ENCODE measurements around the gene TNFRSF12A. TPM values are rescaled to one million over a fixed set of nuclear protein-coding genes. Genes with fewer than 3 reads are reported as not detected.
"Not testable (repeated sequence)": the region's sequence is repeated elsewhere in the genome, so short reads cannot be mapped to it uniquely, and the experiment has no call there.

The TNFRSF12A gene
- total RNA-seq, 1 donor from 2014 or later = 202 TPM

DNA sequence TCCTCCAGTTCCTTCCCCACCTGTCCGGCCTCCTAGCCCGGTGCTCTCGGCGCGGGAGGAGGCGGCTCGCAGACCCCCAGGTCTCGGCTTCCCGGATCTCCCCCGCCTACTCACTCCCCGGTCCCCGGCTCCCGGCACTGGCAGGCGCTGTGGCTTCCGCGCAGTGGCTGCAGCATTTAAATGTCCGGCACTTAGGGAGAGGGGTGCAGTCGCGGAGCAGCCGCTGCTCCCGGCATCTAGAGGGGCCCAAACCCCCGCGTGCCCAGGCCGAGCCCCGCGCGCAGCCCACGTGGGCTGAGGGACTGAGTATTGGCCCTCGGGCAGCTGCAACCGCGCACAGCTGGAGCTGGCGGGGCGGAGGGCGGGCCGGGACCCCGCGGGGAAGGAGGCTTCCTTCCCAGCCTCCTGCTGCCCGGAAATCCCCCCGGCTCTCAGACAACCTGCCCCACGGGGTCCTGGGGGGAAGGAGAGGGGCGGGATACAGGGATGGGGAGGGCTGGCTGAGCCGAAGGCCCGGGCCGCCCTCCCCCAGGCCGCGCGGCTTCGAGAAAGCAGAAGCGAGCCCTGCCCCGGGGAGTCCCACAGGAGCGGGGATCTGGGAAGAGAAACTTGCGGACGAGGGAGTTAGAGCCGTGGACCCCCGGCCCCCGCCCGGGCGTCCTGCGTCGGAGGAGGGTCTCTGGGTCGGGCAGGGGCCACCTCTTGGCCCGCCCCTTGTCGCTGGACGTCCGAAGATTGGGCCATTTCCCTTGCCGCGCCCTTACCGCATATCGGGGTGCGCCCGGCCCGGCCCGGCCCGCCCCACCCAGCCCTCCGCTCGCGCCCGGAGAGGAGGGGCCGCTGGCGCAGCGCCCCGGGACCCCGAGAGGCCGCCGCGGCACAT lies 25.8 kb downstream of the TNFRSF12A start, which contains the start of gene MMP25:
TSS of gene MMP25 (plus strand) at position 804 of the 883 bp plus-strand sequence. CDS start 357 bp downstream, outside the sequence.
- DNase-seq (ENCODE audit: extremely low read depth, low read depth, low spot score) = no peak

DNA sequence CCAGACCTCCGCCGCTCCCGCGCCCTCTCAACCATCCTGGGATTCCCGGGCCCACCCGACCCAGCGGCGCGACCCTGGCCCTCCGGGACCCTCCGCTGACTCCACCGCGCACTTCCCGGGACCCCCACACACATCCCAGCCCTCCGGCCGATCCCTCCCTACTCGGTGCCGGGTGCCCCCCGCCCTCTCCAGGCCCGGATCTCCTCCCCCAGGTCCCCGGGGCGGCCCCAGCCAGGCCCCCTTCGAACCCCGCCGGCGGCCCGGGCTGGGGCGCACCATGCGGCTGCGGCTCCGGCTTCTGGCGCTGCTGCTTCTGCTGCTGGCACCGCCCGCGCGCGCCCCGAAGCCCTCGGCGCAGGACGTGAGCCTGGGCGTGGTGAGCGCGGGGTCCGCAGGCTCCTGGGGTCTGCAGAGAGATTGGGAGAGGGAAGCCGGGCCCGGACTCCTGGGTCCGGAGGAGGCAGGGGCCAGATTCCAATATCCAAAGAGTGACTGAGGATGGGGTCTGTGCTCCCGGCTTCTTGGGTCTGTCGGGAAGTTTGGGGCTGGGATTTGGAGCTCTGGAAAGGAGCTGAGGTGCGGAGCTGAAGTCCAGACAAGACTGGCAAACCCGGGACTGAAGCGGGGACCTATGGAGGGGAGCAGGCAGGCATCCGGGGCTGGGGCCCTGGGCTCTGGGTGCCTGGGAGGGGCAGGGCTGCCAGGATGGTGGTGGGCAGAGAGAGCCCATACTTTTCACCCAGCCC lies 26.6 kb downstream of the TNFRSF12A start:
- no peak for DNase-seq (ENCODE audit: extremely low read depth, low read depth, low spot score)

DNA sequence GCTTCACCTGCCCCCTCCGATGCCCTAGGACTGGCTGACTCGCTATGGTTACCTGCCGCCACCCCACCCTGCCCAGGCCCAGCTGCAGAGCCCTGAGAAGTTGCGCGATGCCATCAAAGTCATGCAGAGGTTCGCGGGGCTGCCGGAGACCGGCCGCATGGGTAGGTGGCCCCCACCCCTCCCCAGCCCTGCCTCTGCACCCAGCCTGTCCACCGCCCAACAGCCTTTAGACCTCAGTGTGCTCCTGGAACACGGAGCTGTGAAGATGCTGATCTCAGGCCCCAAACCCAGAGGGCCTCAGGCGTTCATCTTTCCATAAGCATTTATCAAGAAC lies 27.2 kb downstream of the TNFRSF12A start:
- DNase-seq (ENCODE audit: extremely low read depth, low read depth, low spot score) = no peak

DNA sequence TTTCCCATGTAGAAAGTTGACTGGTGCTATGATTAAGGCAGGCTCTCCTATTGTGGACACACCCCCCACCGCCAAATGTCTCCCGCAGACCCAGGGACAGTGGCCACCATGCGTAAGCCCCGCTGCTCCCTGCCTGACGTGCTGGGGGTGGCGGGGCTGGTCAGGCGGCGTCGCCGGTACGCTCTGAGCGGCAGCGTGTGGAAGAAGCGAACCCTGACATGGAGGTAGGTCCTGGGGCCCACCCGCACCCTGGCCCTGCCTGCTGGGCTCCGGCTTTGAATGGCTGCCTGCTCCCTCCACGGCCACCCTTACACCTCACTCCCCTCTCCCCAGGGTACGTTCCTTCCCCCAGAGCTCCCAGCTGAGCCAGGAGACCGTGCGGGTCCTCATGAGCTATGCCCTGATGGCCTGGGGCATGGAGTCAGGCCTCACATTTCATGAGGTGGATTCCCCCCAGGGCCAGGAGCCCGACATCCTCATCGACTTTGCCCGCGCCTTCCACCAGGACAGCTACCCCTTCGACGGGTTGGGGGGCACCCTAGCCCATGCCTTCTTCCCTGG lies 29.8 kb downstream of the TNFRSF12A start:
- DNase-seq (ENCODE audit: extremely low read depth, low read depth, low spot score) = no peak

GRCh38 chr16:3050487-3050886 lies 30.3 kb downstream of the TNFRSF12A start:
- DNase-seq (ENCODE audit: extremely low read depth, low read depth, low spot score) = no peak

- DNase-seq (ENCODE audit: extremely low read depth, low read depth, low spot score) = no peak
Measured at GRCh38 chr16:3051009-3051408, 30.8 kb downstream of the TNFRSF12A start.

DNA sequence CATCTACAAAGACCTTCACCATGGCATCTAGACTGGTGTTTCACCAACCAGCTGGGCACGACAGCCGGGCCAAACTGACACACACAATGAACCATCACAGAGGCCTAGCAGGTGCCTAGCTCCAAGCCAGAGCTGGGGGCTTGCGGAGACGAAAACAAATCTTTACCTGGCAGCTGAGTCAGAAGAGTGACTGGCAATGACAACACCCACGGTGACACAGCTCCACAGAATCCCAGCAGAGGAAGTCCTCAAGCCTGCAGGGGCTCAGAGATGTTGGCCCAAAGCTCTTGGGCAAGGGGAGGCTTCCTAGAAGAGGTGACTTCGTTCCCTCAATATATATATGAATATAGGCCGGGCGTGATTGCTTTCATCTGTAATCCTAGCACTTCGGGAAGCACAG lies 31.3 kb downstream of the TNFRSF12A start:
- DNase-seq (ENCODE audit: extremely low read depth, low read depth, low spot score) = no peak

DNA sequence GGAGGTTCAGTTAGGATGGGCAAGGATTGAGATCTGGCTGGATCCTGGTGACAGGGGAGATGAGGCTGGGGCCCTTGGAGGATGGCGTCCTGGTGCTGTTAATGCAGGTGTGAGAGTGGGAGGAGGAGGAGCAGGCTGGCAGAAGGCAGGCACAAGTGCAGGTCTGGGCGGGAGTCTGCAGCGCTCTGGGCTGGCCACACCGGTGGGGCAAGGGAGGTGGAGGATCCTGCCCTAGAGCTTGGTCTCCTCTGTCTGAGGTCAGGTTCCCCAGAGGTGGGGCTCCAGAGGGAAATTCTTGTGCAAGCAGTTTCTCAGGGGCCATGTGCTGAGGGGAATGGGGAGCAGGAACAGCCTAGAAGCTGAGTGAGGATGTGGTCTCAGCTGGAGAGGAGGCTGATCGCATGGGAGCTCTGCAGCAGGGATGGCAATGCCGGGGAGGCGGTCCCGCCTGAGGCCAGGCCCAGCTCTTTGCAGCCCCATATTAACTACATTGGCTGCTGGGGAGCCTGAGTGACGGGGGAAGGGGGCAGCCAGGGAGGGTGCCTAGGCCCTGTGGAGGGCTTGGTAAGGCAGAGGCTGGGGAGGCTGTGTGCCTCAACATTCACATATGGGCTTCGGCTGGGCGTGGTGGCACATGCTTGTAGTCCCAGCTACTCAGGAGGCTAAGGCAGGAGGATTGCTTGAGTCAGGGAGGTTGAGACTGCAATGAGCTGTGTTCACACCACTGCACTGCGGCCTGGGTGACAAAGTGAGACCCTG lies 32.6 kb downstream of the TNFRSF12A start:
- not testable (repeated sequence) for DNase-seq (ENCODE audit: extremely low read depth, low read depth, low spot score)

- DNase-seq (ENCODE audit: extremely low read depth, low read depth, low spot score) = not testable (repeated sequence)
Measured at GRCh38 chr16:3053330-3053710, 33.2 kb downstream of the TNFRSF12A start.

GRCh38 chr16:3054965-3055733 lies 35.0 kb downstream of the TNFRSF12A start:
- no peak for DNase-seq (ENCODE audit: extremely low read depth, low read depth, low spot score)

DNA sequence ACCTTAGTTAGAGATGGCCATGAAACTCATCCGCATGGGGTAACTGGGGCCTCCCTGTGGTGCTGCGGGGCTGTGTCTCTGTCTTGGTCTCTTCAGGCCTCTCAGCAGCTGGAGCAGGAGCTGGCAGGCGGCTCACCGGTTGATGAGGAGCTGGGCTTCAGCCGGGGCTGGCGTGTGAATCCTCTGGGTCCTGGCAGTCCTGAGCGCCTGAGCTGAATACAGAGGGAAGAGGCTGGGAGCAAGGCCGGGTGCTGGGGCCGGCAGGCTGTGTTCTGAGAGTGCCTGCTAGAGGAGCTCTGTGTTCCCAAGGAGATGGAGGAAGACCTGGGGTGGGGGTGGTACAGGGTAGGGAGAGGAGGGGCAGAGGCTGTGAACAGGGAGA lies 35.6 kb downstream of the TNFRSF12A start:
- not testable (repeated sequence) for DNase-seq (ENCODE audit: extremely low read depth, low read depth, low spot score)

GRCh38 chr16:3056336-3057180 lies 36.4 kb downstream of the TNFRSF12A start:
- DNase-seq (ENCODE audit: extremely low read depth, low read depth, low spot score) = no peak

GRCh38 chr16:3057181-3058138 lies 37.3 kb downstream of the TNFRSF12A start:
- DNase-seq (ENCODE audit: extremely low read depth, low read depth, low spot score) = no peak

DNA sequence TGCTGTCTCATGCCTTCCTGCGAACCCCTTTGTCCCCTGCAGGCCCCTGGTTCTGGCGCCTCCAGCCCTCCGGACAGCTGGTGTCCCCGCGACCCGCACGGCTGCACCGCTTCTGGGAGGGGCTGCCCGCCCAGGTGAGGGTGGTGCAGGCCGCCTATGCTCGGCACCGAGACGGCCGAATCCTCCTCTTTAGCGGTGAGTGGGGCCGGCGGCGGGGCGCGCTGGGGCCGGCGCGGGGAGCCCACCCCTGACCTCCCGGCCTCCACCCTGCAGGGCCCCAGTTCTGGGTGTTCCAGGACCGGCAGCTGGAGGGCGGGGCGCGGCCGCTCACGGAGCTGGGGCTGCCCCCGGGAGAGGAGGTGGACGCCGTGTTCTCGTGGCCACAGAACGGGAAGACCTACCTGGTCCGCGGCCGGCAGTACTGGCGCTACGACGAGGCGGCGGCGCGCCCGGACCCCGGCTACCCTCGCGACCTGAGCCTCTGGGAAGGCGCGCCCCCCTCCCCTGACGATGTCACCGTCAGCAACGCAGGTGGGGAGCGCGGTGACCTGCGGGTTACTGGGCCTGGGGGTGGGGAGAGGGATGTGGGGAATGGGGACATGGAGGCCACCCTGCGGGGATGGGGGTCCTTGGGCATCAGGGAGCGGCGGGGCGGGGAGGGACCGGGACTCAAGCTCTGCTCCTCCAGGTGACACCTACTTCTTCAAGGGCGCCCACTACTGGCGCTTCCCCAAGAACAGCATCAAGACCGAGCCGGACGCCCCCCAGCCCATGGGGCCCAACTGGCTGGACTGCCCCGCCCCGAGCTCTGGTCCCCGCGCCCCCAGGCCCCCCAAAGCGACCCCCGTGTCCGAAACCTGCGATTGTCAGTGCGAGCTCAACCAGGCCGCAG lies 38.2 kb downstream of the TNFRSF12A start:
- DNase-seq (ENCODE audit: extremely low read depth, low read depth, low spot score) = no peak

DNA sequence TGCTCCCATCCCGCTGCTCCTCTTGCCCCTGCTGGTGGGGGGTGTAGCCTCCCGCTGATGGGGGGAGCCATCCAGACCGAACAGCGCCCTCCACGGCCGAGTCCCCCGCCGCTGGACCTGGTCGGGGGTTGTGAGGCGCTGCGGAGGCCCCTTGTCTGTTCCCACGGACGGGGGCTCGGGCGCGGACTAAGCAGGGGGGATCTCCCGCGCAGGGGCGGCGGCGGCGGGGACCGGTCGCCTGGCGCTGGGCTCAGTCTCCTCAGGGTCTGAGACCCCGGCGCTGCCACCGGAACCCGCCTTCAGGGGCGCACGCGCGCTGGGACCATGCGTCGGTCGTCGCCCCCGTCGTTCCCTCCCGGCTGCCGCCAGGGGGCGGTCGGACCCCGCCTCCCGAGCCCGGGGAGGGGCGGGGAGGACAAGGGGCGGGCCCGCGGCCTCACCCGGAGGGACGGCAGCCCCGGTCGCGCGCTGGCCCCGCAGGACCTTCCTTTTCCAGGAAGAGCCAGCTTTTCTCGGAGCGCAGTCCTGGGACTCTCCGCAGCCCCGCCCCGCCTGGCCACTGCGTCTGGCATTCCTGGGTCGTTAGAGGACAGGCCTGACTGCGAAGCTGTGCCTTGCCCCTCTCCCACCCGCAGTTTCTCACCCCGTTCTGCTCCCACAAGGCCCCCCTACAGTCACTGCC lies 39.0 kb downstream of the TNFRSF12A start:
- no peak for DNase-seq (ENCODE audit: extremely low read depth, low read depth, low spot score)

DNA sequence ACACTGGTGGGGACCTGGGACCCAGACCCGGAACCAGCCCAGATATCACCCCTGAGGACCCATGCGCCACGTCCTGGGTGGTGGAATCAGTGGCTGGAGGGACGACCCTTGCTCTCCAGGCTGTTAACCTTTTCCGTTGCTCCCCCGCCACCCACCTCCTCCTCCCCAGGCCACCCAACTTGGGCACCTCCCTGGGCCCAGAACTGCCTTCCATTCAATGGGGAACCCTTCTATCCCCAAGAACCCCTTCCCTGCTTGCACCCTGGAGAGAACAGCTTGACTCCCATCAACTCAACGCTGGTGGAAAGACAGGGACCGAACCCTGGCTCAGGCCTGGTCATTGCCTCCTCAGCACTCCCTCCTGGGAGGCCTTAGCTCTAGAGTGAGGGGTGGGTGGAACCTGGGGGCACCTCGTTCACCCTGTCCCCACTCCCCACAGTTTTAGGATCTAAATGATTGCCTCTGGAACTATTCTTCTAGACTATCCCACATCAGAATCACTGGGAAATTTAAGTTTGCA lies 39.6 kb downstream of the TNFRSF12A start:
- DNase-seq (ENCODE audit: extremely low read depth, low read depth, low spot score) = no peak

Data from glomerular endothelial cell (primary cell).